Measurements from ENCODE around the gene SPATA19.

SPATA19 gene

DNA sequence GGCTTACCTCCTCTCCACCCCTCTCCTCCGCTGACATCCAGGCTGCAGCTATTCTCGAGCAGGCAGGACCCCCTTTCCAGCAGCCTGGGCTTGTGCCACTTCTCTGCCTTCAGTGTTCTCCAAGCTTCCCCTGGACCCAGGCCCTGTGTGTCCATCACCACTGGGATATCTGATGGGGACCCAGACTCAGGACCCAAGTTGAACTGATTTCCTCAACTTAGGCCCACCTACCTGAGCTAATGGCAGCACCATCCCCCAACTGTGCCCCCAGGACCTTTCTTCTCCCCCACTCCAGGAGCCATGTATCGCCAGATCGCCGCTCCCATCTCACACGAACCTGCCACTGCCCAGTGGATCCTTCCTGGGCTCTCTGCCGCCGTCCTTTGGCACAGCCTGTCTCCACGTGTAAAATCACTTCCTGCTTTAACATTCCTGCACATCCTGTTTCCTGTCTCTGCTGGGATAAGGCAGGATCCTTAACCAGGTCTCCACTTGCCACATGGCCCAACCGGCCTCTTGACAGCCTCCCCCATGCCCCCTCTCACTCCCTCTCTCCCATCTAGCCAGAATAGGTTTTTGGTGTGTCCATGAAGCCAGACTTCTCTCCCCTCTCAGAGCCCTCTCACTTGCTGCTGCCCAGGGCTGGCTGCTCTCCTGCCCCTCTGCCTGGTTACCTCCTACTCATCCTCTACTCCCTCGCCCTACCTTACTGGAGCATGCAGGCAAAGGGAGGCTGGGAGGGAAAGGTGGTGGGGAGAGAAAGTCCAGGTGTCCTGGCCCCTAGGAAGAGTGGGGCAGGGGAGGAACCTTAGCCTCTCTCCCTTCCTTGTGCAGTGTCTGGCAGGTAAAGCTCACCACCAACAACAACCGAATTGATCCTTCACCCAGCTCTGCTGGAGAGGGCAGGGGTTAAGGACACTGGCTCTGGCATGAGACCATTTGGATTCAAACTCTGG, 9.4 kb downstream of the SPATA19 start:
- no peak for DNase-seq (ENCODE audit: low read depth)
- H3K4me3 ChIP-seq (ENCODE audit: low read depth, low read length), result no peak overlapping the region
- TF ChIP-seq CTCF (conservative IDR thresholded peaks at IDR 0.05; ENCODE audit: low read depth, low read length), result no peak

DNA sequence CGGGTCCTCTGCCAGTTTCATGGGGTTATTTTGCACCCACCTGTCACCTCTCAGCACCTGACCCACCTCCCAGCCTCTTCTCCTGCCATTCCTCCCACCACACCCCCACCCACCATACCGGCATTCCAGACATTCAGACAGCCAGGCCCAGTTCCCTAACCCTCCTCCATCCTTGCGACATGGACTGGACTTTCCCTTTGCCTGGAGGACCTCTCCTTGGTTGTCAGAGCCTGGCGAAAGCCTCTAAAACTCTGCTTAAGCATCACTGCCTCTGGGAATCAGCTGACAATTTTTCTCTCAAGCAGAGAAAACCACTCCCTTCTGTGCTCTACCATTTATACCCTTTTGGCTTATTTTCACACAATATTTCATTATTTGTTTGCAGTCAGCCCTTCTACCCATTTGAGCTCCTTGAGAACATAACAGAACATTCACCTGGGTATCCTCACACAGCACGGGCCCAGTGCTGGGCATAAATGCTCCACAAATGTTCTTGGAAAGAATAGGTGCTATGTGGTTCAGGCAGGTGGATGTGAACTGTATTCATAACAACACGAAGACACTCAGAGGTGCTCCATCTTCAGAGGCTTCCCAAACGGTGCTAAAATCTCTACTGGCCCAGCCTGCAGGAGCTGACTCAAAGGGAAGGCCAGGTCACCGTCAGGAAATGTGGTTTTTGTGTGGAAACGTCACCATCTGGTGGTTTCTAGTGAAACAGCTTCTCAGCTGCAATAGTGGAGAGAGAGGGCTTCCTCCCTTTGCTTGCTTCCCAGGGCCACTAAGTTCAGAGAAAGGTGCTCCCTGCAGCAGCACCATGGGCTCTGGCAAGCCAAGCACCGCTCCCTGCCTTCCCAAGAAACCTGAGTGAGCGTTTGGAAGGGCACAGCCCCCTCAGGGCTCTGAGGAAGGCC, 10.4 kb downstream of the SPATA19 start:
- TF ChIP-seq CTCF (conservative IDR thresholded peaks at IDR 0.05; ENCODE audit: low read depth, low read length), result peak; percentile 36
- peak; percentile 45 for DNase-seq (ENCODE audit: low read depth)
- no peak overlapping the region for H3K4me3 ChIP-seq (ENCODE audit: low read depth, low read length)

DNA sequence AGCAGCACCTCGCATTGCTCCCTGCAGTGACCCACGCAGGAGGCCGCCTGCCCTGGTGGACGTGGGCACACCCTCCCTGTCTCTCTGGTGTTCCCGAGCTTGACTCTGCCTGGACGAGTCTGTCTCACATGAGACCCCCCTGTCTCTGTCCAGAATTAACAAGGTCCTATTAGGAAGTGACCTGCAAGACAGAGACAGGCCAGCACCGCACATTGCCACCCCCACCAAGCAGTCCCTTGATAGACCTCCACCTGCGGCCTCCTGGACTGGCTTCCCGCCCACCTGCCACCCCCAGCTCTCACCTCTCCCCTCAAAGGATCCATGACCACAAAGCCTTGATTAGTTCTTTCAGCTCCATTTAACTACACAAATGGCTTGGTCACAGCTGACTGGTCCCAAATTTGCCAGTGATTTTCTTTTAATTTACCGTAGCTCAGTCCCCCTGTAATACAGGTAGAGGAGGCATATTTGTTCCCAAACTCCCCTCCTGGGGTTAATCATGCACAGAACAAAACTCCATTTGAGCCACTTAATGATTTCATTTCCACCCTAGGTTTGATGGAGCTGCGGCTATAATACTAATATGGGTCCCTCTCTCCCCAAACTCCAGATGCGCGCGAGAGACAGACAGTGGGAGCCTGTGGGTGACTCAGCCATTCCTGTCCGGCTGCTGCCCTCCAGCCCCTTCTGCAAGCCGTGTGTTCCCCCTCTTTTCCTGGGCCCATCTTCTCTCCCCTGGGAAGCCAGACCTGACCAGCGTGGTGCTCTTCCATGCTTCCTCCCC, 11.2 kb downstream of the SPATA19 start:
- no peak for DNase-seq (ENCODE audit: low read depth)
- no peak overlapping the region for H3K4me3 ChIP-seq (ENCODE audit: low read depth, low read length)
- no peak for TF ChIP-seq CTCF (conservative IDR thresholded peaks at IDR 0.05; ENCODE audit: low read depth, low read length)

DNA sequence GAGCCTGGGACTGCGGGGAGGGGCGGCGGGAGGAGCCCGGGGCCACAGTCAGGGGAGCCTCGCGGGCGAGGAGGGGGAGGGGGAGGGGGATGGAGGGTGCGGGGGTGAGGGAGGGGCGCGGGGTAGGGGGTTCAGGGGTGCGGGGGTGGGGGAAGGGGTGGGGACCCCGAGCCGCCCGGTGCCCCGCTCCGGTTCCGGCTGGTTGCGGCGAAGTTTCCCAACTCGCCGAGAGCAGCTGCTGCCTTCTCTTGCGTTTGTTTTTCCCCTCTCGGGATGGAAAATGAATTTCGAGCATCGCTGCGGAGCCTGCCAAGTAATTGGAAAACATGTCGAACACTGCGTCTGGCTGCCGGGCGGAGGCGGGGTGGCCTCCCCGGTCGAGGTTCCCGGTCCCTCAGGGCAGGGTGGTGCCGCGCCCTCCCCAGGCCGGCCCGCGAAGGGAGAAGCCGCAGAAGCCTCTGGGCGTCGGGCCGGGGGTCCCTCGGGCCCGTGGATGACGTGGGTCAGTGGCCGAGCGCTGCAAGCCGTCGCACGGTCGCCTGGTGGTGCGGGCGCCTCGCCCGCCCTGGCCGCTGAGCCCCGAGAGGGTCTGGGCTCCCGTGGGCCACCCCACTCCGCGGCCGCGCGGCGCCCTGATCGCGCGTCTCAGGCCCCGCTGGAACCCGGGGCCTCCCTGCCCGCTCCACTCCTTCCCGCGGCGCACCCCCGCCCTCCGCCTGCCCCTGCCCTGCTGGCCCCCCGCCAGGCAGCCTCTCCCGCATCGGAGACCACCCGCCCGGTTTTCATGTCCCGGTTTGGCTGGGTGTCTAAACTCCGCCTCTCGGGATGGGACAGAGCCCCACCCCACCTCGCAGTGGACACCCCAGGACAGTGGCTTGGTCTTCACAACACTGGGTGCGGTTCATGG, 12.1 kb downstream of the SPATA19 start:
- DNase-seq (ENCODE audit: low read depth), result no peak
- TF ChIP-seq CTCF (conservative IDR thresholded peaks at IDR 0.05; ENCODE audit: low read depth, low read length), result no peak
- no peak overlapping the region for H3K4me3 ChIP-seq (ENCODE audit: low read depth, low read length)

DNA sequence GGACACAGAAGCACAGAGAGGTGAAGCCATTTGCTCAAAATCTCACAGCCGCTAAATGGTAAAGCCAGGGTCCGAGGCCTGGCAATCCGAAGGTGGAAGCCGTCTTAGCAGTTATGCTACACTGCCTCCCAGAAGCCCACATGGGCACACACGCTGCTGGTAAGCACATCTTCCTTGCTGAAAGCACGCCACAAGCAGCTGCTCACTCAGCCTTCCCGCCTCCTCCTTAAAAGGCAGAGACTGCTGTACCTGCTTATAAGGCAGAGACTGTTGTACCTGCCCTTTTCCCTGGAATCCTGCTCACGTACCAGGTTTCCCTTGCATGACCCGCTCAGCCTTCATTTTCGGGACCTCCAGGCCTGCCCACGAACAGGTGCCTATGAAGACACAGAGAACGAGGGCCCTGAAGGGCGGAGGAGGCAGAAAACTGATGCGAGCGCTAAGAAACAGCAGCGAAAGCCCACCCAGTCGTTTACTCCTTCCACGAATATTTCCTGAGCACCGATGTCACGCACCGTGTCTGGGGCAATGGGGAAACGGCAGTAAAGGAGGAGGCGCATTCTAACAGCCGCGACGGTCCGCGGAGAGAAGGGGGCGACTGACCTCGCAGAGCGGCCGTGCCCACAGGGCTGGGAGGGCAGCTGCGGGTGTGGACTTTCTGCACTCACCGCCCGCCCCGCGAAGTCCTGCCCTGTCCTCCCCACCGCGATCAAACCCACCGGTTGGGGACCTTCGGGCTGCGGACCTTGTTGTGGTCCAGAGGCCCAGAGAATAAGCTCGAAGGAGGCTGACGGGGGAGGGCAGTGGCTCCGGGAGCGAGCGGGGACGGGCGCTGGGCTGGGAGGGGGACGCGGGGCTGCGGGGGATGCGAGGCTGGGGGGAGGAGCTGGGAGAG, 13.0 kb downstream of the SPATA19 start:
- no peak overlapping the region for H3K4me3 ChIP-seq (ENCODE audit: low read depth, low read length)
- TF ChIP-seq CTCF (conservative IDR thresholded peaks at IDR 0.05; ENCODE audit: low read depth, low read length), result no peak
- no peak for DNase-seq (ENCODE audit: low read depth)

All from choroid plexus epithelial cell (primary cell).